DMS53 treated with DMSO at 0.1 percent for 48 hours (cell line): ENCODE measurements around the gene METTL22.
A peak's percentile ranks its signal among the peaks of the same experiment; 100 is the strongest.

Source experiments
- DNase-seq: peaks from one replicate; lab custom pipeline; 2025; ENCODE audit not compliant: unreplicated experiment; lab: John Stamatoyannopoulos, UW

The METTL22 gene

DNA sequence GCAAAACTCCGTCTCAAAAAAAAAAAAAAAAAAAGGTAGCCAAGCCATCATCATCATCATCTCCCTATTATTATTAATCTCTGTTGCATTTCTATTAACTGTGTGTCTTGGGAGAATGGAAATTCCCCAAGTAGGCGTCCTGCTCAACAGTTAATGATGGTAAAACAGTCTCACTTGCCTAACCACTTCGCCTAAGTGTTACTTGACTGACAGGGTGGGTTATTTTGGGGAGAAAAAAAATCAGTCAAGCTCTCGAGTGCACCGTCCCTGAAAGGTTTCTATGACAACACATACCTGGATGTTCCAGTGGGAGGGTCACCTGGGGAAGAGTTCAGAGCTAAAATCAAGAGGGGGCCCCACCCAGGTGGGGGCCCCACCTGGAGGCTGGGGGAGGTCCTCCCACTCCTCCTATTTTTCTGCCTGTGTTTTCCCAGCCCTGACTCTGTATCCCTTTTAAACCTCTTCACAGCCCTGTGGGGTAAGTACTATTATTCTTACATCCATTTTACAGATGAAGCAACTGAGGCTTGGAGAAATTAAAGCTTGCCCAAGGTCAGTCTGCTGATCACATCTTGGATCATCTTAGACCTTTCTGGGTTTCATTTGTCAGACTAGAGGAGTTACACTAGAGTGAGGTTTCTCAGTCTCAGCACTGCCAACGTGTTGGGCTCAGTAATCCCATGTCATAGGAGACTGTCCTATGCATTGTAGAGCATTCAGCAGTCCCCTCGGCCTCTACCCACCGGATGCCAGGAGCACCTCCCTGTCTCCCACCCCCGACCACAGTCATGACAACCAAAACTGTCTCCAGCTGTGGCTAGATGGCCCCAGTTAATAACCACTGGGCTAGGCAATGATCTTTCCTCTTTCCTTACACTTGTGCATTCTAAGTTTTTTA is 41.9 kb downstream of the METTL22 start:
- DNase-seq: no peak

DNA sequence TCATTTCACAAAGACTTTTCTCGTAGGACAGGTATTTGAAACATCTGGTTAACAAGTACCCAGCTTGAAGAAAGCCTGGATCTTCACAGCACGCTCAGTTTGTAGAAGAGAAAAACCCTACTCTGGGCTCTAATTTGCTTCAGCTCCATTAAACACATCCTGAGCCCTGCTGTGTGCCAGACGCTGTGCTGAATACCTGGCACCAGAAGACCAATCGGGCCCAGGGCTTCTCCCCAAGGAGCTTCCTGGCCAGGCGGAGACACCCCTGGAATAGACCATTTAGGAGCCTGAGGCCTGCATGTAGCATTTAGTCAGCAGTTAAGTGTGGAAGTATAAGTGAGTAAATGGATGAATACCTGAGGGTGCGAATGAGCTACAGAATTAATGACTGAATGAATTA is 44.0 kb downstream of the METTL22 start:
- DNase-seq: no peak

DNA sequence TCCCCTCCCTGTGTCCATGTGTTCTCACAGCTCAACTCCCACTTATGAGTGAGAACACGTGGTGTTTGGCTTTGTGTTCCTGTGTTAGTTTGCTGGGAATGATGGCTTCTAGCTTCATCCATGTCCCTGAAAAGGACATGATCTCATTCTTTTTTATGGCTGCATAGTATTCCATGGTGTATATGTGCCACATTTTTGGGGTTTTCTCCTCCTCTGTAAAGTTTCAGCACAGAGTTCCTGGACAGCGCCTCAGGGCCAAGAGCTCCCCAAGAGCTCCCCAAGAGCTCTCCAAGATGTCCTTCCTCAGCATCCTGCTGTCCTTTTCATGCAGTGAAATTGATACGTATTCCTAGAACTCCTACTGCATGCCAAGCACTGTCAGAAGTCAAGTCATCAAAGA is 46.0 kb downstream of the METTL22 start:
- DNase-seq: no peak

DNA sequence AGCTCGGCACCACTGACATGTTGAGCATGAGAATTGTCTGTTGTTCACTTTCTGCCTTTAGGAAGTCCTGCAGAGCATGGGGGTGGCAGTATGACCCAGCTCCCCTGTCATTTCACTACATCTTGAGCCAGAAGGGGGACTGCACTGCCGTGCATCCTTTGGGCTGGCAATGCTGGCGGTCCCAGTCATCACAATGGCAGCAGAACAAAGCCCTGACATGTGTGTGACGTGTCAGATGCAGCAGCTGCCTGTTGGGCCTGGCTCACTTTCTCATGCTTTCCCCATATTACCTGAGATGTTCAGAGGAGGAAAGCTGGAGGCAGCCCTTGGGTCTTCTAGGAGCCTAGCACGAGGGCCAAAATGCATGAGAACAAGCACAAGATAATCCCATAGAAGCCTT is 46.6 kb downstream of the METTL22 start:
- DNase-seq: no peak

DNA sequence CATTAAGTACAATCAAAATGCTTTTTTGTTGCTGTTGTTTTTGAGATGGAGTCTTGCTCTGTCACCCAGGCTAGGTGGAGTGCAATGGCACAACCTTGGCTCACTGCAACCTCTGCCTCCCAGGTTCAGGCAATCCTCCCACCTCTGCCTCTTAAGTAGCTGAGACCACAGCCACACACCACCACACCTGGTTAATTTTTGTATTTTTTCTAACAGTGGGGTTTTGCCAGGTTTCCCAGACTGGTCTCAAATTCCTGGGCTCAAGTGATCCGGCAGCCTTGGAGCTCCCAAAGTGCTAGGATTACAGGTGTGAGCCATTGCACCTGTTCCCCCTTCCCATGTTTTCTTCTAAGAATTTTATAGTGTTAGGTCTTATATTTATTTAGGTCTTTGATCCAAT is 48.0 kb downstream of the METTL22 start:
- no peak for DNase-seq

DNA sequence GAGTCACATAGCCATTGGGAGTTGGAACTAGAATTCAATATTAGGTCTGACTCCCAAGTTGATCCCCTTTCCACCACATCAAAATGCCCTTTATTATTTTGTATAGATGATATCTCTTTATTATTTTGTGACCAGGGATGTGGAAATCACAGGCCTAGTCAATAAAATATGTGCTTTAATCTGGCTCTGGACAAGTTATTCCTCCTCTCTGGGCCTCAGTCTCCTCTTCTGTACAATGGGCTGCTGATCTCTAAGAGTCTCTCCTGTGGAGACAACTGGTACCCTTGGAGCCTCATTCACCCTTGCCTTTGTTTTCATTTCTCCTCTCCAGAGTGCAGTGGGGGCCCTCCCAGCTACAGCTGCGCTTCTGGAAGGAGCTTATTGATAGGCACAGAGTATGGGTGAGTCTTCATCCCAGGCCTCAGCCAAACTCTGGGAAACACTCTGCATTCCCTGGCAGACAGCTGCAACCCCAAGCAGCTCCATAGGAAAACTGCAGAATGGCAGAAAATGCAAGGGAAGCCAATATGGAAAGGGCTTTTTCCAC is 48.6 kb downstream of the METTL22 start:
- no peak for DNase-seq

DNA sequence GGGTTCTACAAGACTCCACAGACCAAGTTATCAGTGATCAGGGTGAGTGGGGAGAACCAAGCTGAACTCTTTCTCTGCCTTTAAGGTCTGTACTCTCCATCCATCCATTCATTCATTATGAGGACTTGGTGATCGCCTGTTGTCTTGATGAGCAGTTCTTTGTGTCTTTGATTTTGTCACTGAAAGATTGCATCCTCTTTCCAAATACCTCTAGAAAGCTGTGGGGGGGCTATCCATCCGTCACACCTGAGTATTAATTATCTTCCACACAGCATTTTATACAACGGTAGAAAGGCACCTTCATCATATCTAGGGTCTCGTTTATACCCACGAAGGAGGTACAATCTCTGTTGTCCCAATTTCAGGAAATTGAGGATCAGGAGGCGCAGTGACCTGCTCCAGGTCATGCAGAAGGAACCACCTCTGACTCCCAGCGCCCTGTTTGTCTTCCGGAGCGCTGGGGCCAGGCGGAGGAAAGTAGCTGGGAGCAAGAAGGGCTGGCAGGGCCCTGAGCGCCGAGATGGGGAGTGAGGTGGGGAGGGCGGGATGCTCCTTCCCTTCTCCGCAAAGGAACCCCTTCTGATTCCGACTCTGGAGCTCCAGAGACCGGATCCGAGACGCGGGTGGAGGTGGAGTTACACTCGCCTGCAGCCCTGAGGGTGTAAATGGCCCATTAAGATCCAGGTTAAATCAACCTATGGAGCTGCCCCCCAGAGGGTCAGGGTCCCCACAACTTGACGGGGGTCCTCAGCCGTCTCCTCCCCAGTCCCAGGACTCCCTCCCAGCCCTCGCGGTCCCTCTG is 52.3 kb downstream of the METTL22 start:
- peak; percentile 28 for DNase-seq

DNA sequence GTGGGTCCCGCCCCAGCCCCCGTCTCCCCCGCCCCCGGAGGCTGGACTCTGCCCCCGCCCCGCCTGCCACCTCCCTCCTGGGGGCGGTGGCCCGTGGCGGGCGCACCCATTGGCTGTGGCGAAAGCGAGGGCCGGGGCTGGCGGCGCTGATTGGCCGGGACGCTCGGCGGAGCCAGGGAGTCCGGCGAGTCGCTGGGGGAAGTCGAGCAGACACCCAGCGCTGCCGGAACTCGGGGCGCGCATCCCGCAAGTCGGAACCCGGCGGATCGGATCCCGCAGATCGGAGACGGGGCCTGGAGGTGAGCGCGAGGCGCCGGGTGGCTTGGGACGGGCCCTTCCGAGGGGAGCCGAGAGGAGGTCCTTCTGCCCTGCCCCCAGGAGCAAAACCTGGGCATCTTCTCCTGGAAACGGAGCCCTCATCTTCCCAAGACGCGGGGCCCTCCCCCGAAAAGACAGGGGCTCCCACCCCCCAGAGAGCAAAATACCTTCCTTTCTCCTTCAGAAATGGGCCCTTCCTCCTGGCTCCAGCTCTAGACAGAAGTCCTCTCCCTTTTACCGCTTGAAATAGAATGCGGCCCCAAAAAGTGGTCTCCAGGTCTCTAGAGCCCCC is 53.0 kb downstream of the METTL22 start, which contains the start of gene ABAT:
Gene ABAT (plus strand): TSS at position 205 of the 610 bp plus-strand sequence. CDS start 61,123 bp downstream, outside the sequence.
- DNase-seq: peak; percentile 60

DNA sequence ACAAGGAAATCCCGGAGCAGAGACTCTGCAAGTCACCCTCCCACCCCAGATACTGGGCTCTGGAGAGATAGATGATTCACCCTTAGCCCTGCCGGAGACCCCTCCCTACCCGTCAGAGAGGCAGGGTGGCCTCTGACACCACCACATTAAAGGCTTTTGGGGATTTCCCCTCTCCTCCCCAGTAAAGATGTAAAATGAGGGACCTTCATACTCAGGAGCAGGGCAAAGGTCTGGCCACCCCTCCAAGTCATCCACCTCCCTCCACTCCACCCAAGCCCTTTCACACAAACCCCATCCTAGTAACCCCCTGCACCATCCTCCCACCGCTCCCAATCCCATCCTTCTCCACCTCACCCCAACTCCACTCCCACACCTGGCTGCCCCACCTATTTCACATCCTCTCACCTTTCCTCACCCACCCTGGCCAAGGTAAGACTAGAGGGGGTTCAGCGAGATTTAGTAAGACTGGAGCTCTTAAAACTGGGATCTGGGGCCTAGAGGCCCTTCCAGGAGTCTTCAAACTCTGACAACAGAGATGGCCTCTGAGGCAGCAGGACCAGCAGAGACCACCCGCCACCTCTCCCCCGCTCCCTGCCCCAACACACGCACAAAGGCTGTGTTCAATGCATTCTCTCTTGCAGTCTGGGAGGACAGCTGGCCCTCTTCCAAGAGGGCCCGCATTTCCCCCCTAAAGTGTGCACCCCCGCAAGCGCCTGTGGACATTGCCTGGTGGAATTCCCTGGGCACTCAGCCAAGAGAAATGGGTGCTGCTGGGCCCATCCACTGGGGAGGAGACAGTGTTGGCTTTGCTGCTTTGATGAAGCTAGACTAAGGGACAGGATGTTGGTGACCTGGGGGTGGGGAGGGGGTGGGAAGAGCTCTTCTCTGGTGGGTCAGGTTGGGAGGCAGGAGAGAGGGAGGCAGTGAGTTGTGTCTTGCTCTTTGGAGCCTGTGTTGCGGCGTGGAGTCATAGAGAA is 54.0 kb downstream of the METTL22 start:
- no peak for DNase-seq

DNA sequence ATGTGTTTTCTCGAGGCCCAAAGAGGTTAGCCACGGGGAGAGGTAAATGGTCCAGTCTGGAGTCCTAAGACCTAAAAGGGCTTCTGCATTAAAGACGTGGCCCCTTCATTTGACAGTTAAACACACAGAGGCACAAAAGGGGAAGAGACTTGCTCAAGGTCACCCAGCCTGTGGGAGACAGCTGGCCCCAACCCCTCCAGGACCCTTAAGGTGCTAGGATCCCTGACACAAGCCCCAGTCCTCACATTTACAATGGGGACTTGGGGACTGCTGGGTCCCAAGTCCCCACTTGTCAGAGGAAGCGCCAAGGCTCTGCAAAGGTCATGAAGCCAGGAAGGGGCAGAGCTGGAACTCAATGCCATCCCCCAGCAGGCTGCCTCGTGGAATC is 54.7 kb downstream of the METTL22 start:
- no peak for DNase-seq

DNA sequence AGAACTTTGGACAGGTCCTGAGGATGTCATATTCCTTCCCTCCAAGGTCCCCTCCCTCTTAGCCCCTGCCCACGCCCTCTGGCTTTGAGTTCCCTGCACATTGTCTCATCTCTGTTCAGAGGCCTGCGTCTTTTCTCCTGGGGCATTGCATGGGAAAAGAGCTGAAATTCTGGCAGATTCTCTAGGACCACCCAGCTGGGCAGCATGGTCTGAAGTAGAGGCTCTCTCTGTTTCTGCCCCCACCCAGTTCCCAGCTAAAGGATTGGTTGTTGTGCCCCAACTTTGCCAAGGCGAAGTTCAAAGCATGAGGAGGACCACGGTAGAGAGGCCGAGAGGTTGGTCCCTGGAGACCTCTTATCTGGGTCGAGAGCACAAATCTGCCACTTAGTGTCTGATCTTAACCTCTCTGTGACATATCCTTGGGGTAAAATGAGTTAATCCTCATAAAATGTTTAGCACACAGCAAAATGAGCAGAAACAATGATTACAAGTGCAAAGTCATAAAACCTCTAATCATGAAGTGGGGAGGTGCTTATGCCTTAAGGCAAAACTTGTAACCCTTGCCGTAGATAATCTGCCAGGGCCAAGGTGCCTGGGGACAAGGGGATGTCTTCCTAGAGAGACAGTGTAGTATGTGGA is 55.4 kb downstream of the METTL22 start:
- DNase-seq: no peak

DNA sequence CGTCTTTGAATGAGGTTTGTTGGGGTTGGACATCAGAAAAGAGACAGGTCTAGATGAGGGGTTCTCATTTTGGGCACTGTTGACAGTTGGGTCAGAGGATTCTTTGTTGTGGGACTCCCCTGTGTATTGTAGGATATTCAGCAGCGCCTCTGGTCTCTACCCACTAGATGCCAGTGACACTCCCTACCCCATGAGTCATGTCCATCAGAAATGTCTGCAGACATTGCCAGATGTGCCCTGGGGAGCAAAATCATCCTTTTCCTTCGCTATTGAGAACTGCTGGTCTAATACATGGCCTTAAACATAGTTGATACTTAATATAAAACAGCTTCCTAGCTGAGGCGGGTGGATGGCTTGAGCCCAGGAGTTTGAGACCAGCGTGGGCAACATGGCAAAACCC is 56.0 kb downstream of the METTL22 start:
- no peak for DNase-seq

DNA sequence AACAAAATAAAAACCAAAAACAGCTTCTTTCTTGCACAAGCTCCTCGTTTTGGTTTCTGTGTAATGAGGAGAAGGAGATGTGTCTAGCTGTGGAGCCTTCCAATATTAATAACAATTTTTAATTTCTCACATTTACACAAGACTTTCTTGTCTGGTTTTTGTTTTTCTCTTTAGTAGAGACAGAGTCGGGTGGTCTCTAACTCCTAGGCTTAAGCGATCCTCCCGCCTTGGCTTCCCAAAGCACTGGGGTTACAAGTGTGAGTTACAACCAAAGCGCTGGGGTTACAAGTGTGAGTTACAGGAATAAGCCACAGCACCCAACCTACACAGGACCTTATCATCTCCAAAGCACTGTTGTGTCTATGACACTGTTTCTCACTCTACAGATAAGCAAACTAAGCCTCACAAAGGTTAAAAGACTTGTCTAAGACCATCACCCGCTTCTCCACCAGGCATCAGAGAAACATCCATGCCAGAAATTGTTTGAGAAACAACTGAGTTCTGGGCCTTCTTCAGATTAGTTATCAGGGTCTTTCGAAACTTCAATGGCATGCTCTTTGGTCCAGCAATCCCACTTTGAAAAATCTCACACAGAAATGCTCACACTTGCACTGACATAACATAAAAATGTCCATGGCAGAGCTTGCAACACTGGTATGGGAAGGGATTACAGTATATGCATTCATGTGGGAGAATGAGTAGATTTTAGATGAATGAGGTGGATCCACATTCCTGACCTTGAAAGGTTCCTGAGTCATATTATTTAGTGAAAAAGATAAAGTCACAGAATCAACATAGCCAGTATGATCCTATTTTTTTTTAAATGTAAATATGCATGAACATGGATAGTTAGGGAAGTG is 56.8 kb downstream of the METTL22 start:
- no peak for DNase-seq

DNA sequence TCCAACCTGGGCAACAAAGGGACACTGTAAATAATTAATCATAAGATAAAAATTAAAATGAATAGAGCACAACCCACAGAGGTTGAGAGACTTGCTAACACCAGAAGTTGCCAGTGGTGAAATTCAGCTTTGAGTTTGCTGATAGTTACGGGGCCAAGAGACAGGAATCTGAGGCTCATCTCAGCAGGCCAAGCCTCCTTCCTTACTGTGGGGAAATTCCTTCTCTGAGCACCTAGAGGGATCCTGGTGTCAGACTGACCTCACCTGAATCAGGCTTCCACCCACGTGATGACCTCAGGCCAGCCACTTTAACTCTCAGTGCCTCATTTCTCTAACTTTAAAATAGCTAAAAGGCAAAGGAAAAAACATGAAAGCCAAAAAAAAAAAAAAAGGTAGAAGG is 57.7 kb downstream of the METTL22 start:
- DNase-seq: no peak

DNA sequence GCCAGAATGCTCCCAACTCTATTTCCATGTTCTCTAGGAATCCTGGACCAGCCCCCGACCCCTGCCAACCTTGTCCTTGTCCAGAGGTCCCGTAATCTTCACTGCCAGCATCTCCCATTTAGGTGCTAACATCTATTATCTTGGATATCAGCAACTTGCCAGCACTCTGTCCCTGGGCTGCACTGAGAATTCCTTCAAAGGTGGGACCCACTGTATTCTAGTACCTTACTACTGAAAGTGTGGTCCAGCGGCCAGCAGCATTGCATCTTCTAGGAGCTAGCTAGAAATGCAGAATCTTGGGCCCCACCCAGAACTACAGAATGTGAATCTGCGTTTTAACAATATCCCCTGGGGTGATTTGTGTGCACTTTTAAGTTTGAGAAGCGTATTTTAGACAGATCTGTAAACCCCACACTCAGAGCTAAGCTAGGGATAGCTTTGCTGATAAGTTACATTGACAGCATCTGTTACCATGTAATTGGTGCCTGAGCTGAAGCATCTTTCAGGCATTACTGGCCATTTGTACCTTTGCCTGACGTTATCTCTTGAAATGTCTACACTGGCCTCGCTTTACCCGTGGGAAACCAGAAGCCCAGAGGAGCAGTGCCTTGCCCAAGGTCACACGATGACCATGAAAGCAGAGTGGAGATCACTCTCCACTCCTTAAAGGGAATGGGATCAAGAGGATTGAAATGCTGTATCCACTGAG is 61.2 kb downstream of the METTL22 start:
- no peak for DNase-seq

DNA sequence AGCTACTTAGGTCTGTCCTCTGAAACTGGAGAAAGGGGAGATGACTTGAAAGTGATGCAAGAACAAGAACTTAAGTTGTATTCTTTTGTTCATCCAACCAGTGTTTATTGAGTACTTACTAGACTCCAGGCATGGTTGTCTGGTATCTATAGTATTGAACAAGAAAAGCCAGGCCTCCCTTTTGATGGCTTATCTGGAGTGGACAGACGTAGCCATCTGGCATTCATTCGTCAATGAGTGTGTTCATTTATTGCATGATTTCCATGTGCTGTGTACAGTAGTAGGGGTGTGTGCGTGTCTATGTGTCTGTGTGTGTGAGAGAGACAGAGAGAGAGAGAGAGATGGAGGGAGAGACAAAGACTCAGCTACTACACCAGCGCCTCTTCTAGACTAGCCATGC is 62.1 kb downstream of the METTL22 start:
- DNase-seq: no peak

DNA sequence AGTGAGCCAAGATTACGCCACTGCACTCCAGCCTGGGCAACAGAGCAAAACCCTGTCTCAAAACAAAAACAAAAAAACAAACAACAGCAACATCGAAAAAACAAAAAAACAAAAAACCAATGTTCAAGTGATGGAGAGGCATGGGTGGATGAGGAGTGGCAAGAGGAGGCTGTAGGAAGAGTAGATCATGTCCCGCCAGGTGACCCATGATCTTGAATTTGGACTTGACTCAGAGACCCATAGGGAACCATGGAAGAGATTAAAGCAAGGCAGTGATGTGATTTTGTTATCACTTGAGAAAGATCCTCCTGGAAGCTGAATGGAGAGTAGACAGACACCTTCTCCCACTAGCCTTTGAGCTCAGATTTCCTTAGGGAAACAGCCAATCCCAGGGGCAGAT is 64.1 kb downstream of the METTL22 start:
- DNase-seq: no peak

DNA sequence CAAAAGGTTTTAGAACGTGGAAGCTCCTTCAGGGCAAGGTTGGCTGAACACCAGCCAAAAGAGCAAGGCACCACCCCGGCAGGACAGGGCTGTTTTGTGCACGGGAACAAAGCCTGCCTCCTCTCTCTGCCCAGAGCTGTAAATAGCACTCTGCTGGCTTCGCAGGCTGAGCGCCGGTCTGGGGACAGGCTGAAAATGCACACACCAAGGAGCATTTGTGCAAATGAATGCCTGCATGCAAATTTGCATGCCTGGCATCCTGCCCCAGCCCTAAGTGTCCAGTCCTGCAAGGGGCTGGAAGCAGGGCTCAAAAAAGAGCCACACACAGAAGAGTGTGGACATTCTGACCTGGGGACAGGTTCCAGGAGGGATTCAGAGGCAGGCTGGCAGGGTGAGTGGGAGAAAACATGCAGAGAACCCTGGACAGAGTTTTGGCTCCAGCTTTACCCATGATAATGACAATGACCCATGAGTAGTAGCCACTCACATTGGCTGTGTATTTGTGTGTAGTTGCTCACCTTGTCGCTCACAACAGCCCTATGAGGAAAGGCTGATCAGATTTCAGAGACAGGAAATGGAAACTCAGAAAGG is 64.6 kb downstream of the METTL22 start:
- DNase-seq: peak; percentile 45
